ENCODE results near the gene ZBTB47.

DNA sequence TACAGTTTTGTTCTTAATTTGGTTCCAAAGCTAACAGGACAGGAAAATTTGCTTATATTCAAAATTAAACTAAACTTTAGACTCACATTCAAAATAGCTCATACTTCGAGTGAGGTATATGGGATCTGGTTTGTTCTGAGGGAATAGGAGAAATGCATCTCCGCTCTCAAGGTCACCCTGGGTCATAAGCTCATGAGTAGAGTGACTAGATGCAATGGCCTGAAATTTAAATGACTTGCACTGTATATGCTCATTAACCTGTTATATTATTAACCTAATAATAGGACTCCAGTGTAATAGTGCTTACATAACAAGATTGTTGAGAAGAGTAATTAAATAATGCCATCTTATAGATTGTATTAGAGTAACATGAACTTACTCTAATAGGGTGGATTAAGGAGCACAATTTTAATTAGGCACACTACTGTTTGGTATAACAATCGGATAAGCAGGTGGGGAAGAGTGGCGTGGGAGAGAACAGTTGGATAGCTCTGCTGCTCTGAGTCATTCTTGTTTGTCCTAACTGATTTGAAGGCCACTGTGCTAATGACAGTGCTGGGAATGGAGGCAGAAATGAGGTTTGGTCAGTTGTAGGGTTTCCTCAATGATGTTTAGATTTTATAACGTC is 47.8 kb upstream of the ZBTB47 start:
- TF ChIP-seq, protein P1, sequence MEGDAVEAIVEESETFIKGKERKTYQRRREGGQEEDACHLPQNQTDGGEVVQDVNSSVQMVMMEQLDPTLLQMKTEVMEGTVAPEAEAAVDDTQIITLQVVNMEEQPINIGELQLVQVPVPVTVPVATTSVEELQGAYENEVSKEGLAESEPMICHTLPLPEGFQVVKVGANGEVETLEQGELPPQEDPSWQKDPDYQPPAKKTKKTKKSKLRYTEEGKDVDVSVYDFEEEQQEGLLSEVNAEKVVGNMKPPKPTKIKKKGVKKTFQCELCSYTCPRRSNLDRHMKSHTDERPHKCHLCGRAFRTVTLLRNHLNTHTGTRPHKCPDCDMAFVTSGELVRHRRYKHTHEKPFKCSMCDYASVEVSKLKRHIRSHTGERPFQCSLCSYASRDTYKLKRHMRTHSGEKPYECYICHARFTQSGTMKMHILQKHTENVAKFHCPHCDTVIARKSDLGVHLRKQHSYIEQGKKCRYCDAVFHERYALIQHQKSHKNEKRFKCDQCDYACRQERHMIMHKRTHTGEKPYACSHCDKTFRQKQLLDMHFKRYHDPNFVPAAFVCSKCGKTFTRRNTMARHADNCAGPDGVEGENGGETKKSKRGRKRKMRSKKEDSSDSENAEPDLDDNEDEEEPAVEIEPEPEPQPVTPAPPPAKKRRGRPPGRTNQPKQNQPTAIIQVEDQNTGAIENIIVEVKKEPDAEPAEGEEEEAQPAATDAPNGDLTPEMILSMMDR (conservative IDR thresholded peaks at IDR 0.05 in 1 of 2, IDR thresholded peaks at IDR 0.05 in 1 of 2; ENCODE audit: low read depth in 1 of 2, low read length in 2 of 2): no peak
- TF ChIP-seq EZH2 (IDR thresholded peaks at IDR 0.05; ENCODE audit: low read length, missing control alignments): no peak

Data from fibroblast of lung (primary cell).